Stimulated activated CD4-positive, alpha-beta T cell treated with anti-CD3 and anti-CD28 coated beads, Interleukin-4, amount 100 ng/mL, for 1 hour (primary cell): ENCODE results near the gene WWTR1.

ENCODE experiments used
- DNase-seq: peaks from one replicate; pipeline ENCODE4 v3.0.0-alpha.2; 2020

The WWTR1 gene

DNA sequence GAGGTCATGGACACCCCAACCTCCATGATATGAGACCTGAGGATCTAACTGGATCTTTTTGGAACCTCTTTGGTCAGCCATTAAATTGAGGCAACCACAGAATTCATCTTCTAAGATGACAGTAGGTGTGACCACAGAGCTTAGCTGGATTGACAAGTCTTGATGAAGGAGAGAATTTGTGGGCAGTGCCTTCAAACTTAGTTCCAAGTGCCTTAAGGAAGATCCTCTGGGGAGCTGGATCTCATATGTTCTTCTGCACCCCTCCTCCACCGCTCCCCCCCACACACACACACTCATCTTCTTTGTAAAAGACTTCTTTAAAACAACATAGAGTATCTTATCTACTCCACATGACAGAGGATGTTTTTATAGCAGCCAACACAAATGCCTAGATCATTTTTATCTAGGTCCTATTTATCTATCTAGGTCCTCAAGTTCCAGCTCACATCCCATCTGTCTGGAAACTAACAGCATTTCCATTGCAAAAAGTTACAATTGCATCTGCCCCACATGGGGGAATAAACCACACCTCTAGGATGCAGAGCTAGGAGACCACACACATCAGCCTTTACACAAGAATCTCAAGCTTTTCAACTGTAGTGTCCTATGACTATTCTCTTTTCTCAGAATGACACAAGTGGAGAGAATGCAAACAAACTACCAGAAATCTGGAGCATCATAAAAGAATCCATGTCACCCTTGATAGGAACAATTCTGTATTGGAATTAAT, 37.4 kb downstream of the WWTR1 start:
- DNase-seq, result no peak

DNA sequence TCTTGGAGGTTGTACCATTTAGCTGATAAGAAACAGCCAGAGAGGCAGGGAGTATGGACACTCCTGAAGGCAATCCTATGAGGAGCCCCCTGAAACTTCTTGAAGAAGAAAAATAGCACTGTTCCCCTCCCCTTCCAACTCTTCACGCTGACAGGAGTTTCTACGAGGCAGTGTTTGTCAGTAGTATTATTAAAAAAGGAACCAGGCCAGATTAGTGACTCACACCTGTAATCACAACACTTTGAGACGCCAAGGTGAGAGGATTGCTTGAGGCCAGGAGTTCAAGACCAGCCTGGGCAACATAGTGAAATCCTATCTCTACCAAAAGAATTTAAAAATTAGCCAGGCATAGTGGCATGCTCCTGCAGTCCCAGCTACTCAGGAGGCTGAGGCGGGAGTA, 38.7 kb downstream of the WWTR1 start:
- DNase-seq, result no peak

DNA sequence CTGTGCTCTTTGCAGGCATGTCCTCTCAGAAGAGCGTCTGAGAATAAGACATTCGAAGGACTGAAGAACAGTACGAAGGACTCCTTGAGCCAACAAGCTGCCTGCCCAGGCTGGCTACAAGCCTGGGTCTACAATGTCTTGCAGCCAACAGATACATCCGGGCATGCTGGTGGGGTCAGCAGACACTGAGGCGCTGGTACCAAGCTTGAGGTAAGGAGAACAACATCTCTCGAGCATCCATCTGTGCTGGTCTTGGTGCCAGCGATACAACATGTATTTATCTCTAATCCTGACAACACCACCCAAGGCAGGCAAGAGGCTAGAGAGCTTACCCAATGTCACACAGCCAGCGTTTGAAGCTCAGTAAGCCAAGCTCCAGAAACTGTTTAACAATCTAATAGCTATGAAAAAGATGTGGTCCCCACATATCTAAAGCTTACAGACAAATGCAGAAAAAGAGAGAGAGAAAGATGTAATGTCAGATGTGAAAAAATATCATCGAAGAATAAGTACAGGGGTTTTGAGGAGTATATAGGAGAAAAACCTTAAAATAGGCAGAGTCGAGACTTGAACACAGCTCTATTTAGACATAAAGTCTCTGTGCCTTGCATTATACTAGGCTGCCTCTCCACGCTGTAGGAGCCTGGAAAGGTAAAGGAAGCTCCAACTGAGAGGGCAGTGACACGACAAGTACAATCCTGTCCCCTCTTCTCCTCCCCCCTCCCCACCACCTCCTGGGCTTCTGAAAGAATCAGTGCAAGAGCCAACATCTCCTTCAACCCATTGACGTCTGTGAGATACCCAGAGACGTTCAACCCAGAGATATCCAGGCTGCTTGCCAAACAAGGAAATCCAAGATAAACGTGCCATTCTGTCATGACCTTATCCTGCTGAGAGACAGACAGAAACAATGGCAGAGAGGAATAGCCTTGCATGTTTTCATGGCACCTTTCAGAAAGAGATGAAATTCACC, 39.4 kb downstream of the WWTR1 start:
- no peak for DNase-seq

DNA sequence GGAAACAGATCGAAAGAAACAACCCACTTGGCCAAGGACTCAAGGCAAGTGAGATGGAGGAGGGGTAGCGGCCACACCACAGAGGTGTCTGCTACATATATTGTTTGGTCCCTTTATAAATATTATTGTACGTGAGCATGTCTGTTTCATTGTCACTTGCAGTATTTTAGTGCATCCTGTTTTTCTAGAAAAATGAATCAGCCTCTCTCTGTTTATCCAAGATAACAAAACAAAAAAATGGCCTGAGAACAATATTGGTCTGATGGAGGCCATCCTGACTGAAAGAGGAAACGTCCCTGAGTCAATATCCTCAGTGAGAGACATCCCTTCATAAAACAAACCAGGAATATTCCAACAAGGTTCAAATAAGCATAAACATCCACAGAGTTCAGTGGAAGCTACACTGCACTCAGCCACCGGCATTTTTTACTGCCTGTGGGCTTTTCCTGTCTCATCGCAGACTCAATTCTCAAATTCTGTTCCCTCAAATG, 42.0 kb downstream of the WWTR1 start:
- DNase-seq, result no peak

DNA sequence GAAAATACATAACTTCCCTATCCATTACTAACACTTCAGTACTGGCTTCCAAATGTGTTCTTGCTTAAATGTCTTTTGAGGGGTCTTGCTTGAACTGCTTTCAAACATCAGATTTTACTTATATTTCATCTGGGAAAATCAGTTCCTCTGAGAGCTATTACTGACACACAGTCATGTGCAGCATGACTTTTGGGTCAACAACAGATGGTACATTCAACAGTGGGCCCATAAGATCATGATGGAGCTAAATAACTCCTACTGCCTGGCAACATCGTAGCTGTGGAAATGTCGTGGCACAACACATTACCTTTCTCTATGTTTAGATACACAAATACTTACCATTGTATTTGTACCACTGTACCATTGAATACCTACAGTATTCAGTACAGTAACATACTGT, 43.8 kb downstream of the WWTR1 start:
- DNase-seq, result no peak

DNA sequence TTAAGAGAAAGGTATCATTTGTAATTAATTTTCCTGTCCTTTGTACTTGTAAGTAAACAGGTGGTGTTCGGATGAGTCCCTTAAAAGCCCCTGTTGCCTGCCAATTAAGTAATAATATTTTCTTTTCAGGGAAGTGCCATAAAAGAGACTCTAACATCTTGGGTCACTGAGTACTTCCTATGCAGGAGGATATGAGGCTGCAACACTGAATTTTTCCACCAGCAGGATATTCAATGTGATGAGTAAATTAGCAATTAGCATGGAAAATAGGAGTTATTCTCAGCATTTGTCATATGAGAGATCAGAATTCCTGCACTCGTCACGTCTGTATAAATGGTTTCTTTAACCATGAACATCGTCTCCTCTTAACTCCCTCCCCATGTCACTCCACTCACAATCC, 45.4 kb downstream of the WWTR1 start:
- no peak for DNase-seq

DNA sequence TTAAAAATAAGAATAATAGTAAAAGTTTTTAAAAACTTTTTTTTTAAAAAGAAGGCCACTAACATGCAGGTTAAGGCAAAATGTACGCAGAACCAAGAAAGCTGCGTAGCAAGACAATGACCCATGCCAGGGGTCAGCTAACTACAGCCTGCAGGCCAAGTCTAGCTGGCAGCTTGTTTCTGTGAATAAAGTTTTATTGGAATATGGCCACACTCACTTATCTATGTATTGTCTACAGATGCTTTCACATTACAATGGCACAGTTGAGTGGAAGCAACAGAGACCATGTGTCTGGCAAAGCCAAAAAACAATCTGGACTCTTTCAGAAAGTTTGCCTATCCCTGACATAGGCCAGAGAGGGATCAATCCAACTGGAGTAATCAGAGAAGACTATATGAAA, 46.7 kb downstream of the WWTR1 start:
- DNase-seq, result no peak

DNA sequence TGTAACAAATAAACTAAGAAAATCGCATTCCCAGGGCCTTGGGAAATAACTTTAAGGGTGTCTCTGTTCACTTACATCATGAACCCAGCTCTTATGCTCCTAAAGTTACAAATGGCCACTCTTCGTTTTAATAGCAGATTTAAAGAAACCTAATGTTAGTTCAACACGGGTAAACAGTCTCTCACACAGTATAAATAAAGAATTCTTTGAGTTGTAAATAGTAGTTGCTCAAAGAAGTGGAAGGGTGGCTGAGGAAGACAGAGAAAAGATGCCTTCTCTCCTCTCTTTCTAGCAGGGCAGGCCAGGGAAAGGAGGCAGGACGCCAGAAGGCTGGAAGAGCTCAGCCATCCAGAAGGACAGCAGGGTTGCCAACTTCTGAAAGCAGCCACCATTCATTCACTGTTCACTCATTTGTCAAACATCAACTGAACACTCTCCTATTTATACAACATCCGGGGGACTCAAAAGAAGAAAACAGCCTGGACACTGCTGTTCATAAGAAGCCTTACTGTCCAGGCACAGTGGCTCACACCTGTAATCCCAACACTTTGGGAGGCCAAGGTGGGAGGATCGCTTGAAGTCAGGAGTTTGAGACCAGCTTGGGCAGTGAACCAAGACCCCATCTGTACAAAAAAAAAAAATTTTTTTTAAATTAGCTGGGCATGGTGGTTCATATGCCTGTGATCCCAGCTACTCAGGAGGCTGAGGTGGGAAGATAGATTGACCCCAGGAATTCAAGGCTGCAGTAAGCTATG, 47.3 kb downstream of the WWTR1 start:
- no peak for DNase-seq

DNA sequence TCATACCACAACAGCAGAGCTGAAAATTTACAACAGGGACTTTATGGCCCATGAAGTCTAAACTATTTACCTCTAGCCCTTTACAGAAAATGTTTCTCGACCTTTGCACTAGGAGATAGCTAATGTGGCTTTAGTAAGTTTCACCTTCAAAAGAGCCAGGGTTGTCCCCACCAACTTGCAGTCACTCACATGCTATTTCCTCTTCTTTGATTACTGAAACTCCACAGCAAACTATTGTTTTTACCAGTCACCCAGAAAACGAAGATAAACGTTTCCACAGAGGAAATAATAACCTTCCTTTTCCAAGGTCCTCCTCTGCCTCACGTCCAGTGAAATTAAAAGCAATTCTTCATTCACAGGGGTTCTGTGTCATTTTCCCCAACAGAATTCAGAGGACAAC, 48.2 kb downstream of the WWTR1 start:
- DNase-seq, result no peak

DNA sequence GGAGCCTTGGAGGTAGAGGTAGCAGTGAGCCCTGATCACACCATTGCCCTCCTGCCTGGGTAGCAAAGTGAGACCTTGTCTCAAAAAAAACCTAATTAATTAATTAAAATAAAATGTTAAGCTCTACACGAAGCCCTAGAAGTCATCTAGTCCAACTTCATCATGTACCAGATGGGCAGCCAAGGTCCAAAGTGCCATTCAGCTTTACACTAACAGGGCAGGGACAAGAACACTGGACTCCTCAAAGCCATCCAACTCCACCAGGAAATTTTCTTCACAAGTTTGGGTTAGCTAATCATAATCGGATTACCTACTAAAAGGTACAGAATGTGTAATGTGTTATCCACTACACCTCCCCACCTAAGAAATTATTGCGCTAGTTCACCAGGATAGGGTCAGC, 48.8 kb downstream of the WWTR1 start:
- DNase-seq, result no peak

DNA sequence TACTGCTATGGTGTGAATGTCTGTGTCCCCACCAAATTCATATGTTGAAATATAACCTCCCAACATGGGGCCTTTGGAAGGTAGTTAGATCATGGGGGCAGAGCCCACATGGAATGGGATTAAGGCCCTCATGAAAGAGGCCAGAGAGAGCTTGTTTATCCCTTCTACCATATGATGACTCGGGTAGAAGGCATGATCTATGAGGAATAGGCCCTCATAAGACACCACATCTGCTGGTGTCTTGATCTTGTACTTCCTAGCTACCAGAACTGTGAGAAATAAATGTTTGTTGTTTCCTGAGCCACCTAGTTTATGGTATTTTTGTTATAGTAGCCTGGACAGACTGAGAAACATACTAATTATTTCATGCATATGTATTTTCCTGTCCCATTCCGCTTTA, 51.9 kb downstream of the WWTR1 start:
- DNase-seq, result no peak

DNA sequence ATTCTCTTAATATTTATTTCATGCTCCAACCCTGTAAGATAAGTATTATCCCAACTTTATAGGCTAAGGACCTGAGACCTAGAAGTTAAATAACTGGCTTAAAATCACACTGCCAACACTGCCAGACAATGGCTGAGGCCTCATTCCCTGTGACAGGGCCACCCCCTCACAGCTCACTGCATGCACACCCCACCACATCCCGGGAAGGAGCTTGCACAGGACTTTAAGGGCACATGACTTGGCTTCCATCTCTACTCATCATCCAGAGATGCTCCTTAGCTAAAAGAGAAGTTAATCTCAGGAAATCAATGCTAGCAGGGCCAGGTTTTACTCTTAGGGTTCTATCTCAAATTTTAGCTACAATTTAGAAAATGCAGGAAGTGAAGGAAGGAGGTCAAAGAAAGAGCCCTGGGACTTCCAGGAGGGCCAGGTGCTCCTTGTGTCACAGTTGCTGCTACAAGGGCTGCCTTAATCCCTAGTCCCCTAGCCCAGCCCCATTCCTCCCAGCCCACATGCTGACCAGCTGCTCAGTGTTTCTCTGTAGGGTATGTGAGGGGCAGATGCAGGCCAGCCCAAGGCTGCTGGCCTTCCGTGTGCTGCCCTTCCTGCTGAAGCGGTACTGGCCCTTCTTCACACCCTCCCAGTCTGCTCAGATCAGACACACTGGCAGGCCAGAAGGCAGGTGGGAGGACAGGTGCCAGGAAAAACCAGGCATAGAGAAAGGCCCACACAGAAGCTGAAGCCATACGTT, 53.5 kb downstream of the WWTR1 start:
- DNase-seq, result no peak

DNA sequence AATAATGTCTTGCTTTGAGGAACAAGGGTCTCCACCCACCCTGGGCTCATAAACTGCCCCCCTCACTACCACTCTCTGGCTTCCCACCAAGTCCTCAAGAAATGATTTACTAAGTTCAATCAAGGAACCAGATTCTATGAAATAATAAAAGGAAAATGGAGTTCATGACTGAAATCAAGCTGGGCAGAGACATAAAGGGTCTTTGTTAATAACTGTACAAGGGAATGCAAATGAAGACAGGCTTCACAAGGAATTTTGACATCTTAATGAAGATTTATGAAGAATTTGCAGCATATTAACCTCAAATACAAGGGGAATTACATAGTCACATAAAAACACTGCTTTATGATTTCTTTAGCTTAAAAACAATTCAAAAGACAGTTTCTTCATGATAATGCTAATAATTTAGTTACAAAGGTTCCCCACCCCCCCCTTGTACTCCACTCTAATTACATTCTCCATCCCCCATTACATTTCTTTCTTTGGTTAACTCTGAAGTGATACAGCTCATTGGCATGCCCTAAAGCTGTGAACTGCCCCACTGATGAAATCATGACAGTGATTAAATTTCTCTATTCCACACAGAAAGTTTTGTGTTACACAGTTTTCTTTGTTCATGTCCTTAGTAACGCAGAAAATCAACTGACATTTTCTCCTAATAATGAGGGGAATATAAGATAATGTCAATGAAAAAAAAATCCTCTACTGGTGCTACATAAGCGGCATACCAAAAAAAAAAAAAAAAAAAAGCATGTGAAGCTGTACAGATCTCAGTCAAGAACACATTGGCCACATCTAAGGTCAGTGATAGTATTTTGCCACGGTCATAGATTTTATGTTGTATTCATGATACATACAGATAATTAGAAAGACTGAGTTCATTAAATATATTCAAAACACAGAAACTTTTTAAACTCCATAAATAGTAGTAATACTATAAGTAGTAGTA, 54.4 kb downstream of the WWTR1 start:
- no peak for DNase-seq

DNA sequence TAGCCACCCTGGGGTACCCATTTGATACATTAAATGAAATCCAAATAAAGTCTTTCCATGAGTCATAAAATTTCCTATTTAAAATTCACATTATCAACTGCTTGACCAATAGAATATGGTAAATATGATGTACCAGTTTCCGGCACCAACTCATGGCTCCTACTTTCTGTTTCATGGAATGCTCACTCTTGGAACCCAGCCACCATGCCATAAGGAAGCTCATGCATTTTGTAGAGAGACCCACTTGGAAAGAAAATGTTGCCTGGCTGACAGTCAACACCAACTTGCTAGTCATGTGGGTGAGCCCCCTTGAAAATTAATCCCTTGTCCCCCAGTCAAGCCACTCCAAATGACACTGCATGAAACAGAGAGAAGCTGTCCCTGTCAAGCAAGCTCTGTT, 57.2 kb downstream of the WWTR1 start:
- no peak for DNase-seq

DNA sequence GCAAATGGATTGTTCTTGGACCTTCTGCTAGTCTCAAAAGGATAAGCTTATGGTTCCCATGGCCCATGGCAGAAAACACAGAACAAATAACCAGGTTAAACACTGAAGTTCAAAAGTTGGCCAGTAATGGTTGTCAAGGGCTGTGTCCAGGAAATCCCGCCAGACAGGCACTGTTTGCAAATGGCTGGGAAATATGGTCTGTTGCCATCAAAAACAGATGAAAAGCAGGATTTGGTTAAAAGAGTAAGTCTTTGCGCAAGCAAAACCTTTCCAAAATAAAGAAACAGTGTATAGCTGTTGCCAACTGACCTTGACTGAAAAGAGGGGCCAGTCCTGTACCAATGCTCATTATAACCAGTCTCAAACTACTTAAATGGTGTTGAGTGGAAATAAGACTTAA, 58.6 kb downstream of the WWTR1 start:
- DNase-seq, result no peak

DNA sequence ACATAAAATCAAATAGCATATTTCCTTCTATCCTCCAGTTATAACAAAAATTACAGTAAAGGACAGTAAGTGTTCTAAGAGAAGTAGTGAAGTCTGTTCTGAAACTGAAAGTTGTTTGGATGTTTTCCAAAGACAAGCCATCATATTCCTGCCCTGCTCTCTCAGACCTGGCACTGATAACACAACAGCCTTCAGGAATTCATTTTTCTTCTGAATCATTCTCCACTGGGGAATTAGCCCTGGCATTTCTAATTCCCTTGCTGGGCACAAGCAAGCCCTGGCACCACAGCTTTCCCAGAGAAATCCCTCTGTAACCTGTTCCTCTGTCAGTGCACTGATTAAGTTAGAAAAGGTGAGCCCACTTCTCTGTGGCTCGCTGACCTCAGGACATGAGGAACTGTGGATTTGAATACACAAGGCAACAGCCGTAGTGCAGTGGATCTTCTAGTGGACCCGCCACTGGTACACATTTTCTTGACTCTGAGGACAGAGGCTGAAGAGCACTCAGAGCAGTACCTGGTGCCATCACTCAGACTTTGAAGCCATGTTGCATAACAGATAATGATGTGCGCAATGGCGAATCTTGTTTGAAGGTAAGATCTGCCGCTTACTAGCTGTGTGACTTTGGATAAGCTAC, 61.6 kb downstream of the WWTR1 start:
- DNase-seq, result no peak

DNA sequence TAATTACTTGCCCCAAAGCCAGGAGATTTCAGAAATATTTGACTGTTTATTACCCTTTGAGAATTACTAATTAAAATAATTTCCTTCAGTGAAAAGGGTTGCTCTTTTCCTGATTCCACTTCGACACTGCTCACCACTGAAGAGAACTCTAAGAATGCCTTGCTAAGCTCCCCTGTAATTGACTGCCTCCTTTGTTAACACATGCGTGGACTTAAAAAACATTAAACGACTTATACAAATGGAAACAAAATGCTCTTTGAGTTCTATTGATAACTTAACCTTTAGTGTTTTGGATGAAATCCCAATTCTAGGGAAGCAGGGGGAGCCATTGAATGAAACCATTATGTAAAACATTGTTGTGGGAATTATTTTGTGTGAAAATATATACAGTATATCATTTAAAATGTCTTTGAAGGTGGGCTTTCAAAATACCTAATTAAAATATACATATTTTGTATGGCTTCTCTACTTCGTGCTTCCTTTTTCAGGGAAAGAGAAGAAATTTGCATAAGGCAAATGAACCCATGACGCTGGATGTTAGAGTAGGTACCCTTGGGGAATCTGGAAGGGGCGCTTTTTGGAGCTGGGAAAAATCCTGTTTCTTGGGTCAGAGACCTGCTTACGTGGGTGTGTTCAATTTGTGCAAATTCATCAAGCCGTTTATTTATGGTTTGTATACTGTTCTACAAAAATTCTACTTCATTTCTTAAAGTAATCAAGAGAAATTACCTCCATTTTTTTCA, 64.2 kb downstream of the WWTR1 start:
- no peak for DNase-seq

DNA sequence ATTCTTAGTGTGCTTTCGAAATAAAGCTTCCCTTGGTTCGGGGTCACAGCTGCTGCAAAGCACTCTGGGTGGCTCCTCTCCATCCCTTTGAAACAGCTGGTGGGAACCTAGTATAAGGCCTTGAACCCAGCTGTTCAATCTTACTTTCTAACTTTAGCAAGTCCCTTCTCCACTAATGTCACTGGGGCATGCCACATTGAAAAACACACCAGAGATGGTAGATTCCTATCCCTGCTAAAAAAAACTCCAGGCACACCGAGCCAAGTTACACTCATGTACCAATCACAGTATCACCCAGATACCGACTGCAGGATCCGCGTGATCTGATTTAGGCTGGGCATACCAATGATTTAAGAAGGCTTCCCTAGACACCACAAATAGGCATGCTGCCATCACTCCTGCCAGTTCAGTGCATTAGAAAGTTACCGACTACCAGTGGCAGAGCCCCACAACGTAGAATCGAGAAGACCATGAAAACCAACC, 65.0 kb downstream of the WWTR1 start:
- no peak for DNase-seq

DNA sequence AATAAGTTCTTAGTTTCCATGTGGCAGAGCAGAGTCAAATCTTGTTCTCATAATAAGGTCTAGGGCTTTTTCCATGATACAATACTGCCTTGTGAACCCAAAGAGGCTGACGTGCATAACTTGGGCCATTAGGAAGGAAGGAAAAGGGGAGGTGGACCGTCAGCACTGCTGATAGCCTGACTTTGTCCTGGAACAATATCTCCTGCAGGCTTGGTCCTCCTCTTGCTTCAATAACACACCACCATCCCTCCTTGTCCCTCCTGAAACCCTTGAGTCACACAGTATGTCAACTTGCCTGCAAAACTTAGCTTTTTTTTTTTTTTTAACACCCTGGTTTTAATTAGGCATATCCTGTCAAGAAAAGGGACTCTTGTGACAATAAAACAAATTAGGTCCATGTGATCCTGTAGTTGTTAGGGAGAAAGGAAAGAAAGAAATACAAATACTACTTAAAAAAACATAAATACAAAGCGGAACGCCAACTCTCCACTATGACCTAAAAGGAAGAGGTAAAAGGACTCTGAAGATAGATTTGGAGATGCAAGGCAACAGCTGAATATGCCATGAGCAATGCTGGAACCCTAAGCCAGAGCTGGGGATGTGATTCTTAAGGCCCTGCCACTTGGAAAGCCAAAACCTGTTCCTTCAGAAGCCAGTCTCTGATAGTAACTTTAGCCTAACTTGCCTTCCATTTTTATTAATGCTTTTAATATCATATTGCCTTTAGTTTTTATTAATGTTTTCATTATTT, 67.0 kb downstream of the WWTR1 start:
- no peak for DNase-seq
